ENCODE measurements around the gene COL4A4.

COL4A4 gene

DNA sequence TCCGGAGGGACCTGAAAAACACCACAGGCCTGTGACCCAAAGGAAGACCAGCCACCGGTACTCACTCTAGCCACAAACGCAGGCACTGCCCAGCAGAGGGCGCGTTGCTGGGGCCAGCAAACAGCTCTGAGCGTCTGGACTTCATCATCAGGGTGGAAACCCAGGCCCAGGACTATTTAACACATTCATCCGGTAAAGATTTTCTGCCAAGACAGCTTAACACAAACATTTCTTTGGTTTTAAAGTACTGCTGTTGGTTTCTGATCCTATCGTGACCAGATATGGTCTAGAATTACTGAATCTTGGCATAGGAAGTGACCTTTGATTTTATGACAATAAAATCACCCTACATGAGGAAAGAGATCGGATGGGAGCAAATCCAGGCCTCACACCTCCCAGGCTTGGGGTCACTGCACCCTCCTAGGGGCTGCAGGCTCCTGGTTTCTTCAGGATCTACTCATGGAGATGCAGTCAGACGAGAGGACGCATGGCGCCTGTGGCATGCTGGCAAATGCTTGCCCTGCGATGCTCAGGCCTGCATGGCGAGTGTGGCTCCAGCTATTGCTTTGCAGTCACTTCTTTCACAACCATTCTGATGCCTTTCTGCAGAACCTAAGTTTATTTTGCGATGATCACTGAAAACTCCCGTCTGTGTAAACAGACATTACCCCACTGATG lies 130.4 kb downstream of the COL4A4 start:
- in situ Hi-C loops (cut with HindIII; ENCODE audit: low sequenced_read_pairs) = no loop called here

DNA sequence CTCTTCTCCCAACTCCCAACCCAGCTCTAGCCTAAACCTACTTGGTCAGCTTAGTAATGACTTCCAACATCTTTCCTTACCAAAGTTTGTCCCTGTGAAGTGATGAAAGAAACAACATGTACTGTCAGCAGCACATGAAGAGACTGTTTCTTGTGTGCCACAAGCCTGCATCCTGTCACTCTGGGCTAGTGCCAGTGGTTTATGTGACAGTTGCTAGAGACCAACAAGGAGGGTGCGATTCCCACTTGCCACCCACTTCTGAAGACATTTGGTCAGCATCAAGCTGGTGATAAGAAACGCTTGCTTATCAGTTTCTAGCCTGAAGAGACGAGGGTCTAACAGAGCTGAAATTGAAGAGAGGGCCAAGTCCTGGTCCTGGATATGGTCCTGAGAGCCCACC lies 132.6 kb downstream of the COL4A4 start:
- in situ Hi-C loops (cut with HindIII; ENCODE audit: low sequenced_read_pairs) = no loop called here

DNA sequence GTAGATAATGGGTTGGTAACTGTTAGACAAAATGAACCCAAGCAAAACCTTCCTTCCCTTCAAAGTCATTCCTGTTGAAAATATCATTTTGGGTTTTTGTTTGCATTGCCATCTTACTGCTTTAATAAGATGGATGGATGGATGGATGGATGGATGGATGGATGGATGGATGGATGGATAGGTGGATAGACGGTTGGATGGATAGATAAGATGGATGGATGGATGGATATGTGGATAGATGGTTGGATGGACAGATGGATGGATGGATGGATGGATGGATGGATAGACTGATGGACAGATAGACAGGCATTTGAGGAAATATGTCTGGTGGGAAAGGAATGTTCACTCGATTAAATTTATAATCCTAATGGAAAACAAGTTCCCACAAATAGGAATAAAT lies 133.2 kb downstream of the COL4A4 start:
- in situ Hi-C loops (cut with HindIII; ENCODE audit: low sequenced_read_pairs) = no loop called here

DNA sequence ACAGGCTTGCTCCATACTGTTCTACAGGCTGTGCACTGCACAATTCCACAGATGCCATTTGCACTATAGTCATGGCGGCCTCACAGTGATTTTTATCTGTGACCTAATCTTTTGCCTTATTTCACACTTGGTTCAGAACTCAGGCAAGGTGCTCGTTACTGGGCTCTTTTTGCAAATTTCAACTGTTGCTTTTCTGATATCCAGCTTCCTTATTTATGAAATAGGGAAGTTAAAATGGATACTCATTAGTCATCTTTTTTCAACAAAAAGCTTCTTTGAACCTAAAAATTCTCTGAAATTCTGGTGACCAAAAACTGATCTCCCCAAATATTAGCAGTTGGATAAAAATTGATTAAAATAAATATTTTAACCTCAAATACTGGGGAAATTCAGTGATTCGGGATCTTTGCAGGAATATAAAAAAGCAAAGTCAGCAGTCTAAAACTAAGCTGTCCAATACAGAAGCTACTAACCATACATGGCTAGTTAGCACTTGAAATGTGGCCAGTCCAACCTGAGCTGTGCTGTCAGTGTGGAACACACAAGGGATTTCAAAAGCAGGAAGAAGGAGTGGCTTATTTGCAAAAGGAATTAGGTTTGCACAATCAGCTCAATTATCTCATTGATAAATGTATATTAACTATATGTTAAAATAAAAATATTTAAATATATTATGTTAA lies 134.4 kb downstream of the COL4A4 start:
- in situ Hi-C loops (cut with HindIII; ENCODE audit: low sequenced_read_pairs) = no loop called here

DNA sequence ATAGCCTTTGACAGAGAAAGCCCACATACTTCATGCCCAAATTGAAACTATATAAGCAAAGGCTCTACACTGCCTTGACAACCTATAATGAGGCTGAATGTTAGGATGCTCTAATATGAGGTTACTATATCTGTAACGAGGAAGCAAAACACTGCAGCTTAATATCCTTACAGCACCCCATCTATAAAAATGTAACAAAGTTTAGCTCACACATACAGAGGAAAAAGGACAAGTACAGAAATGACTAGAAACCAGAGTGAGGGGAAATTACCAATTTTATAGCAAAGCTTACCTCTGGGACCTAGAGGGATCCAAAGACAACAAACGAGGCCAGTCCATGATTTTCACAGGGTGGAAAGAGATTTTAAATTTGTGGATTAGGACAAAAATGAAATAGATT lies 138.5 kb downstream of the COL4A4 start:
- in situ Hi-C loops (cut with HindIII; ENCODE audit: low sequenced_read_pairs) = no loop called here

DNA sequence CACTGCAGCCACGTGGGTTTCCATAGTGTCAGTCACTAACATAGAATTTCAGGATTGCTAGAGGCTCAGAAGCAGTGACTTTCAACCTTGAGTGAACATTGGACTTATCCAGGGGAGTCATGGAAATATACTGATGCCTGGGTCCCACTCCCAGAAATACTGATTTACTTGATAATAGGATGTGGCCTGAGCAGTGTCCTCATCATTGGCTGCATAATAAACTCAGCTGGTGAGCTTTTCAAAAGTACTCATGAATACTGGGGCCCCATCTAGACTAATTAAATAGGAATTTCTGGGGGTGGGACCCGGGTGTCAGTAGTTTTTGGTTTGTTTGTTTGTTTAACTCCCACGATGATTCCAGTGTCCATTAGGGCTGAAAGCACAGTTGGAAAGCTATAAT lies 141.4 kb downstream of the COL4A4 start:
- in situ Hi-C loops (cut with HindIII; ENCODE audit: low sequenced_read_pairs) = no loop called here

DNA sequence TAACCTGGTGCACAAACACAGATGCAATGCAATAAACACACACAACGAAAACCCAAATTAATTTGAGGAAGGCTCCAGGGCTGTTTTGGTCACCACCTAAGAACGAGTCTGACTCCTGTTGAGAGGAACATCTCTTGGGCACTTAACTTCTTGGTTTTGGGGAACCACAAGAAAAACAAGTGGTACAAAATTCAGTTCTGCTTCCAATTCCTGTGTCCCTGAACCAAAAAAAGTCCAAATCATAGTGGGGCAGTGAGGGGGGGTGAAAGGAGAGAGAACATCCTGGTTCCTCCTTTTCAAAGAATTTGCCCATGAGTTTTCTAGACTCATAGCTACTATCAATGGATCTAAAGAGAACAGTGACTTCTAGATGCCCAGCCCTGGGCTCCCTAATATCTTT lies 143.6 kb downstream of the COL4A4 start:
- in situ Hi-C loops (cut with HindIII; ENCODE audit: low sequenced_read_pairs) = no loop called here

DNA sequence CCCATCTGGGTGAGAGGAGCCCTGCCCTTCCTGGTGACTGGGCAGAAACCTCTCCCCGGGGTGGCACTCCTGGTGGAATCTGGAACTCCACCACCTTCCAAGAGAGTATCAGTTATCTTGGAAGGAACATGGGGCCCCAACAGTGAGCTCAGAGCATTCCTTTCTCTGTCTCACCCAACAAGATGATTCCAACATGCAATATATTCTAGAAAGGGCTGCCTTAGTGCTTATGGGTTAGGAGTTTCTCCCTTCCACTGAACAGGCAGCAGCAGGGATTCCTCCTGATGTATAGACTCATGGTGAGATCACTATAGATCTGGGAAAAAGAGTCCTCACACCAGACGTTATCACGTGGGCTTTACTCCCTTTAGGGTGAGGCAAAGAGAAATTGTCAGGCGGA lies 147.1 kb downstream of the COL4A4 start:
- in situ Hi-C loops (cut with HindIII; ENCODE audit: low sequenced_read_pairs) = no loop called here

DNA sequence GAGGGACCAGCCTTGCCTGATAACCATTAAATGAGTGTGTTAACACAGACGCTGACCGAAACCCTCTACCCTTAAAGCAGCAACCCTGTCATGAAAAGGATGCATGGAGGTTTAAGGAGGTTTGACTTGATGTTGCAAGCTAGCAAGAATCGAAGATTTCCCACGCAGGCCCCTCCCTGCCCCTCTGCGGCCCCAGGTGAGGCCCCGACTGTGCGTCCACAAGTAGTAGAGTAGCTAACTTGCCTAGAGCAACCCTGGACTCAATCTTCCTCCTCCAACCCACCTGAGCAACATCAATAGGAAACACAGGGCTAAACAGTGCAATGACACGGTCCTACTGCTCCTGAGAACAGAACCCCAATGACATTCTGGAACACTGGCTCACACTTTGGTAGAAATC lies 150.1 kb downstream of the COL4A4 start:
- in situ Hi-C loops (cut with HindIII; ENCODE audit: low sequenced_read_pairs) = no loop called here

DNA sequence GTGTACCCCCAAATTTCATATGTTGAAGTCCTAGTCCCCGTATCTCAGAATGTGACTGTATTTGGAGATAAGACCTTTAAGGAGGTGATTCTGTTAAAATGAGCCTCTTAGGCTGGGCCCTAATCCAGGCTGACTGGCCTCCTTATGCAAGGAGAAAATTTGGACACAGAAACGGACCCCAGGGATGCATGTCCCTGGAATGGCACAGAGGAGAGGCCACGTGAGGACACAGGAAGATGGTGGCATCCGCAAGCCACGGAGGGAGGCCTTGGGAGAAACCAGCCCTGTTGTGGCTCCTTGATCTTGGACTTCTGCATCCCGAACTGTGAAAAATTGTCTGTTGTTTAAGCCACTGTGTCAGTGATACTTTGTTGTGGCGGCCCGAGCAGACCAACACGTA lies 150.7 kb downstream of the COL4A4 start:
- in situ Hi-C loops (cut with HindIII; ENCODE audit: low sequenced_read_pairs) = no loop called here

DNA sequence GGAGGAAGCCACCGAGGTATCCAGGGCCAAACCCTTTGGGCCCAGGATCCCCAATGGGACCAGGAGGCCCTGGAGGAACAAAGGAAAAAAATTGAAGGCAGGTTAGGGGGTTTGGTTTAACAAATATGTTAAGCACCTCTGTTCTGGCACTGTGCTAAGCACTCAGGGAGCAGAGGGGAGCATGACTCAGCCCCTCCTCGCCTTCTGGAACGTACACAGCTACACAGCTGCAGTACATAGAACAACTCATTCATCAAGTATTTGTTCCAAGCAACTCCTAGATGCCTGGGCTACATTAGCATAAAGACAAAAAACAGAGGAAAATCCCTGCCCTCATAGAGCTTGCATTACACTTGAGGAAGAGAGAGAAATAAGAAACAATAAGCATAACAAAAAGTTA lies 153.6 kb downstream of the COL4A4 start:
- in situ Hi-C loops (cut with HindIII; ENCODE audit: low sequenced_read_pairs) = no loop called here

DNA sequence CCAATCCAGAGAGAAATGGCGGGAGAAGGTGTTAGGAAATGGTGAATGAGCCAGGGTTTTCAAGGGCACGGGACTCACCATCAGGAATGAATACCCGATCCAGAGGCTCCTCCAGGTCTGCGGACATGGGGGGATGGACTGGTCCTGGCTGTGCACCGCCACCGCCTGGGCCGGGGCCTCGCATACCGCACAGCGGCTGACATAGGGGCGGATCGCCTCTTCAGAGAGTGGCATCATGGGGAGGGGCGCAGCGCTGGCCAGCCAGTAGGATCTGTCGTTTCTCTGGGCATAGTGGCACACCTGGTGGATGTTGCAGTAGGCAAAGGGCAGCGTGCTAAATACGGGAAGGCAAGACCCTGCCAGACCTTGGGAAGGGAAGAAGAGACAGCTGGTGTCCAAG lies 156.1 kb downstream of the COL4A4 start:
- in situ Hi-C loops (cut with HindIII; ENCODE audit: low sequenced_read_pairs) = no loop called here

DNA sequence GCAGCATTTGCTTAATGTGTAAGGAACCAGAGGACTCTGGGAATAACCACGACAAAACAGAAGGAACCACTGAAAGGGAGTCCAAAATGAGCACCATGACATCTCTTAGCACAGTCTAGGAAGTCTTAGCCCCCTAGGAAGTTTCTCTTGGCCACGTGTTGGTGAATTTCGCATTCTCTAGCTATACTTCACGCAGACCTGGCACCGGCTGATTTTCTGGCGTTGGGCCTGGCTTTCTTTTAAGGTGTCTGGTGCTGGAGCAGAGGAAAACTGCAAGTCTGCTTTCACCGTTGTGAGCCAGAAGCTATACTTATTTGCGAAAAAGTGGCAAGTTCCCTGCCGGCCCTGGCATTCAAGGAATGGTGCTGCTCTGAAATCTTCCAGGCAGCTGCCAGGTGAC lies 156.9 kb downstream of the COL4A4 start:
- in situ Hi-C loops (cut with HindIII; ENCODE audit: low sequenced_read_pairs) = no loop called here

DNA sequence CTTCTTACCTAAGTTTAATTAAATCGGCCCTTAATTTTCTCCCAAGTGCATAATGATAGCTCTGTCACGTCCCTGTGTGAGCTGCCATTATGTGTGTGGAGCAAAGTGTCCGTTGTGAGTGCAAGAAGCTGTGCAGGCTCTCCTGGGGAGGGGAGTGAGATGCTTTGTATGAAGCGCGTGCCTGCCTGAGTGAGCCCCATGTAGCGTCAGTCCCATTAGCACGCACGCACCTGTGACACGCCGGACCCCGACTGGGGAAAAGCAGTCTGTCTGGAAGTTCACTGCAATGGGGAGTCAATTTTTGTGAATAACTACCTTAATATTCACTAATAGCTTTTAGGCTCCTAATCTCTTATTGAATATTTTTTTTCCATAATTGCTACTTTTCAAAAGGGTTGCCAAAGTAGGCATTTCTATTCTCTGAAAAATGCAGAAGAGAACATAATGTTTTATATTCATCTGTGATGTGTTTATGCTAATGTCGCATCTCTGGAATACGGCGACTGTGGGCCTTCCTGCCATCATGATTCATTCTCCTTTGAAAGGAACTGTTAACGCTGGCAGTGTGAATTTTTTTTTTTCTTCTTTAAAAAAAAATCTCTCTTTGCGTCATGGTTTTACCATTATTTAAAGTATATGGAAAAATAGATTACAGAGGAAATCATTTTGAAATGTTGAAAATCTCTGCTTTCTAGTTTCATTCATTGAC lies 157.7 kb downstream of the COL4A4 start:
- in situ Hi-C loops (cut with HindIII; ENCODE audit: low sequenced_read_pairs) = no loop called here

DNA sequence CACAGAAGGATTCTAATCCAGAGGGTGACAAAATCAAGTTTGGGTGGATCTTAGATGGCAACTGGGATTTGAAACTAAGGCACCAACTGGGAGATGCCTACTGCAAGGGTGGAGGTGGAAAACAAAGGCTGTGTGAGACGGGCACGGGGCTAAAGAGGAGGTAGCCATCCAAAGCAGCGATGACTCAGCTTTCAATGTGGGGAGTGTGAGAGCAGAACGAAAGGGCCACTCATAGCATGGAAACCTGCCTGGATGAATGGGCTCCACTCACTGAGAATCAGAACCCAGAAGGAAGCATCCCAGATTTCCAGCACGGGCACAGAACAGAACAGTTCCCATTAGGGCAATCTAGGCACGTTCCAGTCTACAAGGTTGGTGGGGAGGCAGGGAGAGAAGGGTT lies 159.5 kb downstream of the COL4A4 start:
- in situ Hi-C loops (cut with HindIII; ENCODE audit: low sequenced_read_pairs) = no loop called here

DNA sequence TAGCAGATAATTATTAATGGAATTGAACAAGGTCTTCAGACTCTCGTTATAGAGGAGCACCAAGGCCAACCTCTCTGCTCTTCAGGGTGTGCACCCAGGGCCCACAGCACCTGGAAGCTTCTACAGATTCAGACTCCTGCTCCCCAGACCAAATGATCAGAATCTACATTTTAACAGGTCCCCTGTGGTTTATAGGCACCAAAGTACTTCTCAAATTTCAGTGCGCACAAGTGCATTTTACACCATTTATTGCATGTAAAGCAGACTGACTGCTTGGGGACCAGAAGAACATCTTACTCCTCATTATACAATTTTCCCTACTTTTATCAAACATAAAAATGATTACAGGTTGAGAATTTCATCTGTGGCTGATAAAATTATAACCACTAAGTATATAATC lies 163.9 kb downstream of the COL4A4 start:
- in situ Hi-C loops (cut with HindIII; ENCODE audit: low sequenced_read_pairs) = no loop called here

DNA sequence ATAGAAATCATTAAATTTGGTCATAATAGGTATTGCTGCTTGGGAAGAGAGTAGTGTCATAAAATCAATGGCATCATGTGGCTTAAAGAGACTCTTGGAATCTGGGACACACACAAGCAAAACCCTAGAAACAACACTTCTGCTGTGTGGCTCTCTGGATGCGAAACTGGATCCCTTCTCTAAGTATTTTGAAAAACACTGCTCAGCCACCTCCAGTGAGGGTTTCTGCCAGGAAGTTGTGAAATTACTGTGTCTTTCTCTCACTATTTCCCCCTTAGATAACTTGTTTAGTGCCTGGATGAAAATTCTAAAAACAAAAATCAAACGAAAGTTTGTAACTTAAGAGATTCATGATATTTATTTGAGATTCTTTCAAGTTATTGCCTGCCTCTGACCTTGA lies 164.3 kb downstream of the COL4A4 start:
- in situ Hi-C loops (cut with HindIII; ENCODE audit: low sequenced_read_pairs) = no loop called here

DNA sequence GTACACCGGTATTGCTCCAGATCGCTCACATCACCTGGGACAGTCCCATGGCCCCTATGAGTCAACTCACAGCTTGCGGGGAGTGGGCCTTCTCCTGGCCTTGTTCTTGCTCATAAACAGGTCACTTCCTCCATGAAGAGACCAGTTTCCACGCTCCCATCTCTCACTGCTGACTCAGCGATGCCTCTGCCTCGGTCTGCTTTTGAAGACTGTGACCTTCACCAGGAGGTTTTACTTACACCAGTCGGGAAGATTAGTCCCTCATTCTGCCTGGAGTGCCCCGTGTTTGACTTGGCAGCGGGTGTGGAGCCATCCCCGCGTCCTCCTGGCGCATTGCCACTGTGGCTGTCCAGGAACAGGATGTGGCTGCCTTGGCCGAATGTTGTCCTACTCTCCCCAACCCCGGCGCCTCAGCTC lies 168.4 kb downstream of the COL4A4 start:
- in situ Hi-C loops (cut with HindIII; ENCODE audit: low sequenced_read_pairs) = no loop called here

DNA sequence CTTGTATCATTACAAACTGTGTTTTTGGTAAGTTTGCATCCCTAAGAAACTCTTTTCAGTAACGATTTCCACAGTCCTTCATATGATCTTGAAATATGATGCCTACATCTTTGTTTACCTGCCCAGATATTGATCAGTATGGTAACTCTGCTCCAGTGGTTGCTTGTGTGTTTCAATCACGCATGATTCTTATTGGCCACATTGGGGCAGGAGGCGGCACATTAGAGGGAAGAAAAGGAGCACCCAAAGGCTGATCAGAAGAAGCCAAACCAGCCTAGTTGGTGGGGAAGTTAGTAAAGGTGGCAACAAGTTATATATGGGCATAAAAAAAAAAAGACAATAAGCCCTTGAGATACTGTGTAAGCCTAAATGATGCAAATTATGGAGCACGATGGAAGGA lies 169.2 kb downstream of the COL4A4 start:
- in situ Hi-C loops (cut with HindIII; ENCODE audit: low sequenced_read_pairs) = no loop called here

DNA sequence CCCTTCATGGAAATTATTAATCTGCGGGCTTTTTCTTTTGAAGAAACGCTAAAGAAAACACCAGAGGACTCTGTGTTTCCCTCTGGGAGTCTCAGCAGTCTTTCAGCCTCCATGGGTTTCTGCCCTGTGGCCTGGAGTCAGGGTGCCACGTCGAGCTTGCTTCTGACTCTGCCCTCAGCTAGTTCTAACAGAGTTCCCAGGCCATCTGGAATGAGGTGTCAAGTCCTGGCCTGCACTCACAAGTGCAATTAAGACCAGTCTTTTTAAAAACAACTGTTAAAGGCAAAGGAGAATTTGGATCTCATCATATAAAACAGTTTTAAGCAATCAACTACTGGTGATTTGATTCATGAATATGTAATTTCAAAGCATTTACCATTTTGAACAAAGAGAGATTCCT lies 170.8 kb downstream of the COL4A4 start:
- in situ Hi-C loops (cut with HindIII; ENCODE audit: low sequenced_read_pairs) = no loop called here

DNA sequence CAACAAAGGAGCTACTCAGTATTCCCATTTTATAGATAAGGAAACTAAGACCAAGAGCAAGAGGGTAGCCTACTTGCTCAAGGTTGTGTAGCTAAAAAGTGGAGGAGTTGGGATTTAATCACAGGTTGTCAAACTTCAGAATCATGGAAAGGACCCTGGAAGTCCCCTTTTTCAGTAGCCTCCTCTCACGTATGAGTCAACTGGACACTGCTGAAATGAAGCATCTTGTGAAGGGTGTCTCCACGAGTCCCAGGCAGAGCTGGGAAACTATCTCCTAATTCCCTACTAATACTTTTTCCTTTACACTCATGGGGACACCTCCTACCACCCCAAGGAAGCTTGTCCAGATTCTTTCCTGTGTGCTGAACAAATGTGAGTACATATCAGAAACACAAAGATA lies 172.3 kb downstream of the COL4A4 start:
- in situ Hi-C loops (cut with HindIII; ENCODE audit: low sequenced_read_pairs) = no loop called here

DNA sequence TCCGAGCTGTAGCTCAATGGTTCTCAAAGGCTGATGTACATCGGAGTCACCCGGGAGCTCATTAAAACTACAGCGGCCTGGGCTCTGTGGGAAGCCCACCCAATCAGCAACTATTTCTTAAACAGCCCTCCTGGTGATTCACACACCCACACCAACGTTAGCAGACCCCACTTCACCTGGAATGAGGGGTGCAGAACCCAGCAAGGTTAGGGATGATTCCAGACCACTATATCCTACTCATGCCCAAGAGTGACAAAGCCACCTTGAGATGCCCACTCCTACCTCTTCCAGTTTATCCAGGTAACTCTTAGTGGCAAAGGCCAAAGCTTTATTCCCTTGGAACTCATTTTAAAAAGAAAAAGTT lies 178.4 kb downstream of the COL4A4 start:
- in situ Hi-C loops (cut with HindIII; ENCODE audit: low sequenced_read_pairs) = no loop called here

All from DLD1 (cell line).